Panc1 (cell line): ENCODE data around the gene RAP1GAP. TPM values are rescaled to one million over a fixed set of nuclear protein-coding genes. Genes with fewer than 3 reads are reported as not detected.

Experiments used
- ATAC-seq: fragments of 200-7000 bp; cut with Tn5 transposase; 2 replicates; pipeline ENCODE4 v1.9.1; 2020; ENCODE audit warnings: mild to moderate bottlenecking, moderate library complexity
- BruUV-seq: library from RNA; stranded (reverse); fragments of 400-500 nt; replicated peaks from 2 replicates; lab custom pipeline; 2021; lab: Mats Ljungman, UMichigan
- CTCF ChIA-PET: fragments of 300-600 bp; sonication (Branson Sonifier 250); formaldehyde crosslinking; loops from one replicate; lab custom pipeline; 2022; ENCODE audit warnings: antibody characterized with exemption; lab: Charles Lee
- POLR2A ChIA-PET: fragments of 300-600 bp; sonication (Branson Sonifier 250); formaldehyde crosslinking; loops from one replicate; lab custom pipeline; 2022; ENCODE audit warnings: antibody characterized with exemption; lab: Charles Lee
- DNase-seq: peaks from one replicate; pipeline ENCODE4 v3.0.0-alpha.2; 2010; ENCODE audit warnings: low read depth, low spot score
- H3K27ac ChIP-seq: 2 replicates; pipeline ENCODE4 v1.5.1; 2011; ENCODE audit warnings: mild to moderate bottlenecking, low read length, inconsistent platforms
- H3K27me3 ChIP-seq: fragments of 200-500 bp; sonication (Bioruptor generic); 2 replicates; pipeline ENCODE4 v1.6.0; 2014; ENCODE audit warnings: low read length, inconsistent platforms; ENCODE audit not compliant: control insufficient read depth, insufficient read depth
- H3K36me3 ChIP-seq: fragments of 200-500 bp; sonication (Bioruptor generic); 2 replicates; pipeline ENCODE4 v1.5.1; 2014; ENCODE audit warnings: inconsistent platforms, mild to moderate bottlenecking, low read length, moderate library complexity; ENCODE audit not compliant: control insufficient read depth, insufficient read depth
- H3K4me1 ChIP-seq: 2 replicates; pipeline ENCODE4 v1.5.1; 2011; ENCODE audit warnings: inconsistent platforms, mild to moderate bottlenecking, low read length, moderate library complexity; ENCODE audit not compliant: control insufficient read depth, insufficient read depth
- H3K4me3 ChIP-seq, 2 experiments: 2 replicates each; pipeline ENCODE4 v1.5.1; 2011 to 2012; ENCODE audit warnings: low read depth in 2 of 2, low read length in 2 of 2, mild to moderate bottlenecking in 2 of 2, inconsistent platforms in 1 of 2, moderate library complexity in 1 of 2
- H3K9me3 ChIP-seq: fragments of 200-500 bp; sonication (Bioruptor generic); 2 replicates; pipeline ENCODE4 v1.5.1; 2014; ENCODE audit warnings: low read depth, mild to moderate bottlenecking, inconsistent platforms, low read length, moderate library complexity; ENCODE audit not compliant: control insufficient read depth, insufficient read depth
- POLR2AphosphoS5 ChIP-seq: IDR thresholded peaks from 2 replicates; pipeline ENCODE4 v1.6.1; 2012; ENCODE audit warnings: mild to moderate bottlenecking, low read depth, low read length, moderate library complexity
- SIN3A ChIP-seq: IDR thresholded peaks from 2 replicates; pipeline ENCODE4 v1.6.1; 2012; ENCODE audit warnings: low read depth, mild to moderate bottlenecking, low read length, moderate library complexity, borderline replicate concordance; ENCODE audit not compliant: insufficient read depth
- TCF7L2 ChIP-seq: IDR thresholded peaks from 2 replicates; pipeline ENCODE4 v1.6.1; 2011; ENCODE audit warnings: mild to moderate bottlenecking, low read depth, low read length, inconsistent platforms
- in situ Hi-C: cut with HindIII; loops from 2 replicates; pipeline ENCODE4 v1.10.0; 2016; ENCODE audit warnings: low sequenced_read_pairs, low pct_unique_long_range_greater_than_20kb
- intact Hi-C: fragments of 100-400 bp; cut with micrococcal nuclease; formaldehyde crosslinking; loops from one replicate; pipeline ENCODE4 v1.10.0; 2022; ENCODE audit not compliant: unreplicated experiment
- total RNA-seq: library from RNA; stranded (reverse); gene quantifications from one replicate; pipeline ENCODE4 v1.2.1, GENCODE V29; 2021; ENCODE audit not compliant: unreplicated experiment
- TF ChIP-seq, protein P1 (sequence below), 2 experiments: IDR thresholded peaks; 2 replicates each; pipeline ENCODE4 v1.6.1; 2011 to 2012; ENCODE audit warnings: low read depth in 2 of 2, control low read depth in 1 of 2, low read length in 1 of 2, mild to moderate bottlenecking in 1 of 2, moderate library complexity in 1 of 2; ENCODE audit not compliant: insufficient read depth in 1 of 2
- TF ChIP-seq, protein P2 (sequence below): fragments of 450-650 bp; IDR thresholded peaks from 2 replicates; pipeline ENCODE4 v1.5.1; 2017; ENCODE audit warnings: mild to moderate bottlenecking

The RAP1GAP gene
- total RNA-seq, 1 experiment from 2014 or later, result 4.6 TPM

DNA sequence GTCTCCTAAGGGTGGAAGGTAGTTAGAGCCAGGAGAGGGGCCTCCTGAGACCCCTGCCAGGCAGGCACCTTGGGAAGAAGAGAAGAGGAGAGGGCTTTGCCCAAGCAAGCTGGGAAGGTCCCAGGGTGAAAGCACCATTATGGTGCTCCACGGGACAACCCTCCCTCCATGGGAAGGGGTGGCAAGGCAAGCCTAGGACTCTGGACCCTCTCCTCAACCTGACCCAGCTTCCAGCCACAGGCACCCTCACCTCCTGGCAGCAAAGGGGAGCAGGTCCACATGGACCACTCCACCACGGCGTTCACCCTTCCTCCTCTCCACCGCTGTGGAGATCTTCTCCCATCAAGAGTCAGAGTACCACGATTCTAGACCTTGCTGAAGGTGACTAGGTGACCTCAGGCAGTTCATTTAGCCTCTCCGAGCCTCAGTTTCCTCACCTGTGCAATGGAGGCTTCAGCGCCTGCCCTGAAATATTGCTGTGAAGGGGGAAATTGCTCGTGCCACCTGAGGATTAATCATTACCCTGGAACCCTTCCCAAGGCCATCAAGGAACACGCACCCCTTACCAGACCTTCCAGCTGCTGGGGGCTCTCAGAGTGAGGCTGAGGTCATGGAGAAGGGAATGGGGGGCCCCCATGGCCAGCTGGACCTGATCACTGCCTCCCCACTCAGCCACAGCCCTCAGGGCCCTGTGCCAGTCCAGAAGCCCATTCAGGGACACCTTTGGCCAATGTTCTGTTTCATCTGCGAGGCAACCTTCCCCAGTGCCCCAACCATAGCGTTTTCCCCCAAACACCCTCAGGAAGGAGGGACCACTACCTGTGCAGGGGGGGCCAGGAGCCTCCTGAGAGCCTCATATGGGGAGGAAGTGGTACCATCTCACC is 1.6 kb downstream of the RAP1GAP start:
- ChIA-PET POLR2A (no interaction called here), CTCF (no interaction called here)
- Histone ChIP-seq H3K27me3 (no peaks in the 10 kb centered on the region), H3K4me3 (no peak overlapping the region), H3K4me1 (peaks cover 6% of the 10 kb centered on the region; the same call in 1 of the 2 replicates), H3K27ac (no peak overlapping the region), H3K36me3 (no peaks in the 10 kb centered on the region), H3K9me3 (no peaks in the 10 kb centered on the region)
- intact Hi-C loops, result no loop called here
- no TSS peak for BruUV-seq
- ATAC-seq (no peak), DNase-seq (no peak)
- TF ChIP-seq SIN3A (no peak), POLR2AphosphoS5 (no peak), TCF7L2 (no peak)
- TF ChIP-seq, protein P1, sequence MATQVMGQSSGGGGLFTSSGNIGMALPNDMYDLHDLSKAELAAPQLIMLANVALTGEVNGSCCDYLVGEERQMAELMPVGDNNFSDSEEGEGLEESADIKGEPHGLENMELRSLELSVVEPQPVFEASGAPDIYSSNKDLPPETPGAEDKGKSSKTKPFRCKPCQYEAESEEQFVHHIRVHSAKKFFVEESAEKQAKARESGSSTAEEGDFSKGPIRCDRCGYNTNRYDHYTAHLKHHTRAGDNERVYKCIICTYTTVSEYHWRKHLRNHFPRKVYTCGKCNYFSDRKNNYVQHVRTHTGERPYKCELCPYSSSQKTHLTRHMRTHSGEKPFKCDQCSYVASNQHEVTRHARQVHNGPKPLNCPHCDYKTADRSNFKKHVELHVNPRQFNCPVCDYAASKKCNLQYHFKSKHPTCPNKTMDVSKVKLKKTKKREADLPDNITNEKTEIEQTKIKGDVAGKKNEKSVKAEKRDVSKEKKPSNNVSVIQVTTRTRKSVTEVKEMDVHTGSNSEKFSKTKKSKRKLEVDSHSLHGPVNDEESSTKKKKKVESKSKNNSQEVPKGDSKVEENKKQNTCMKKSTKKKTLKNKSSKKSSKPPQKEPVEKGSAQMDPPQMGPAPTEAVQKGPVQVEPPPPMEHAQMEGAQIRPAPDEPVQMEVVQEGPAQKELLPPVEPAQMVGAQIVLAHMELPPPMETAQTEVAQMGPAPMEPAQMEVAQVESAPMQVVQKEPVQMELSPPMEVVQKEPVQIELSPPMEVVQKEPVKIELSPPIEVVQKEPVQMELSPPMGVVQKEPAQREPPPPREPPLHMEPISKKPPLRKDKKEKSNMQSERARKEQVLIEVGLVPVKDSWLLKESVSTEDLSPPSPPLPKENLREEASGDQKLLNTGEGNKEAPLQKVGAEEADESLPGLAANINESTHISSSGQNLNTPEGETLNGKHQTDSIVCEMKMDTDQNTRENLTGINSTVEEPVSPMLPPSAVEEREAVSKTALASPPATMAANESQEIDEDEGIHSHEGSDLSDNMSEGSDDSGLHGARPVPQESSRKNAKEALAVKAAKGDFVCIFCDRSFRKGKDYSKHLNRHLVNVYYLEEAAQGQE (IDR thresholded peaks at IDR 0.05; ENCODE audit: insufficient read depth in 1 of 2, low read depth in 2 of 2, low read length in 1 of 2), result no peak
- TF ChIP-seq, protein P2, sequence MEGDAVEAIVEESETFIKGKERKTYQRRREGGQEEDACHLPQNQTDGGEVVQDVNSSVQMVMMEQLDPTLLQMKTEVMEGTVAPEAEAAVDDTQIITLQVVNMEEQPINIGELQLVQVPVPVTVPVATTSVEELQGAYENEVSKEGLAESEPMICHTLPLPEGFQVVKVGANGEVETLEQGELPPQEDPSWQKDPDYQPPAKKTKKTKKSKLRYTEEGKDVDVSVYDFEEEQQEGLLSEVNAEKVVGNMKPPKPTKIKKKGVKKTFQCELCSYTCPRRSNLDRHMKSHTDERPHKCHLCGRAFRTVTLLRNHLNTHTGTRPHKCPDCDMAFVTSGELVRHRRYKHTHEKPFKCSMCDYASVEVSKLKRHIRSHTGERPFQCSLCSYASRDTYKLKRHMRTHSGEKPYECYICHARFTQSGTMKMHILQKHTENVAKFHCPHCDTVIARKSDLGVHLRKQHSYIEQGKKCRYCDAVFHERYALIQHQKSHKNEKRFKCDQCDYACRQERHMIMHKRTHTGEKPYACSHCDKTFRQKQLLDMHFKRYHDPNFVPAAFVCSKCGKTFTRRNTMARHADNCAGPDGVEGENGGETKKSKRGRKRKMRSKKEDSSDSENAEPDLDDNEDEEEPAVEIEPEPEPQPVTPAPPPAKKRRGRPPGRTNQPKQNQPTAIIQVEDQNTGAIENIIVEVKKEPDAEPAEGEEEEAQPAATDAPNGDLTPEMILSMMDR, result no peak
- in situ Hi-C loops, result no loop called here

DNA sequence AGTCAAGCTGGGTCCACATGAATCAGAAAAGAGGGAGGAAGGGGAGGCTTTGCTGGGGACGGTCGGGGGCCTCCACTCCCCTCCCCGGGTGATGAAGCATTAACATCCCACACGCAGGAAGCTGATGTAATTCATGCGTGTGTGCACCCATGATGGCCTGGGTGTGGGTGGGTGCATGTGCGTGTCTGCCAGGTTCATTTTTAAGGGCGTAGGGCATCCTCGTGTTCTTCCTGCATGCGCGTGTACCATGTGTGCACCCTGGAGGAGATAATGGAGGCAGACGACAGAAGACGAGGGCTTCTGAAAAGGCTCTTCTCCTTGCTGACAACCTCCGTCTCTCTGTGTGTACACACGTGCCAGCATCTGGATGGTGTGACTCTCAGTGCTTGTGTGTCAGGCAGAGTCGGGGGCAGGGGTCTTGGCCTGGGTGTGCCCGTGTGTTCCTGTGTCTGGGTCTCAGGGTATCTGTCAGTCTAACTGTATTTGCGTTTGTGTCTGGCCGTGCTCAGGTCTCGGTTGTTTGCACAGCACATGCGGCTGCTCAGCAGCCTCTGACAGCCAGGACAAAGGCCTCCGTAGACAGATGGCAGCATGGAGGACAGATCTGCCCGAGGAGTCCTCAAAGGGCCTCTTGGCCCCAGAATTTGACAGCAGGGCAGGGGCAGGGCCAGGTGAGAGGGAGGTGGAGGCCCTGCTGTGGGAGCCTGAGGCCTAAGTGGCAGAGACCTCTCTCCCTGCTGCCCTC is 2.4 kb downstream of the RAP1GAP start:
- Histone ChIP-seq H3K4me1 (peaks cover 6% of the 10 kb centered on the region; the same call in 1 of the 2 replicates), H3K36me3 (no peaks in the 10 kb centered on the region), H3K27ac (no peak overlapping the region), H3K27me3 (no peaks in the 10 kb centered on the region), H3K9me3 (no peaks in the 10 kb centered on the region), H3K4me3 (no peak overlapping the region)
- no peak for DNase-seq
- in situ Hi-C loops (no loop called here), intact Hi-C loops (no loop called here)
- CTCF ChIA-PET, result no interaction called here
- POLR2A ChIA-PET, result no interaction called here
- no TSS peak for BruUV-seq
- no peak for TF ChIP-seq TCF7L2
- TF ChIP-seq, protein P2, result no peak
- TF ChIP-seq, protein P1 (IDR thresholded peaks at IDR 0.05; ENCODE audit: insufficient read depth in 1 of 2, low read depth in 2 of 2, low read length in 1 of 2), result no peak
- TF ChIP-seq POLR2AphosphoS5, result no peak
- no peak for TF ChIP-seq SIN3A
- ATAC-seq, result no peak
